Astrocyte (in vitro differentiated cells and primary cell): ENCODE results near the gene PNMA8A. TPM values are rescaled to one million over a fixed set of nuclear protein-coding genes. Genes with fewer than 3 reads are reported as not detected.

Experiments
- DNase-seq: peaks from one replicate; pipeline ENCODE4 v3.0.0-alpha.2; 2010; ENCODE audit warnings: low read depth
- FAIRE-seq: peaks from 2 replicates; lab custom pipeline; 2011; peaks lifted over from hg19 to GRCh38; lab: Jason Lieb, UNC
- H2AFZ ChIP-seq: 2 replicates; pipeline ENCODE4 v1.6.0; 2012; ENCODE audit warnings: low read depth, low read length, inconsistent platforms
- H3K27ac ChIP-seq: 2 replicates; pipeline ENCODE4 v1.5.1; 2011; ENCODE audit warnings: low read depth, low read length, inconsistent platforms
- H3K27me3 ChIP-seq: 2 replicates; pipeline ENCODE4 v1.6.0; 2011; ENCODE audit warnings: low read length, inconsistent platforms; ENCODE audit not compliant: insufficient read depth
- H3K36me3 ChIP-seq: 2 replicates; pipeline ENCODE4 v1.5.1; 2011; ENCODE audit warnings: low read length, inconsistent platforms; ENCODE audit not compliant: insufficient read depth
- H3K4me1 ChIP-seq: 2 replicates; pipeline ENCODE4 v1.5.1; 2011; ENCODE audit warnings: low read length, inconsistent platforms; ENCODE audit not compliant: insufficient read depth
- H3K4me2 ChIP-seq: 2 replicates; pipeline ENCODE4 v1.6.0; 2012; ENCODE audit warnings: low read length, inconsistent platforms
- H3K4me3 ChIP-seq: 2 replicates; pipeline ENCODE4 v1.5.1; 2011; ENCODE audit warnings: low read depth, mild to moderate bottlenecking, low read length, inconsistent platforms; ENCODE audit not compliant: insufficient read depth
- H3K79me2 ChIP-seq: 2 replicates; pipeline ENCODE4 v1.6.0; 2012; ENCODE audit warnings: mild to moderate bottlenecking, low read length, inconsistent platforms; ENCODE audit not compliant: insufficient read depth
- H3K9ac ChIP-seq: 2 replicates; pipeline ENCODE4 v1.6.0; 2012; ENCODE audit warnings: mild to moderate bottlenecking, low read length, inconsistent platforms
- H3K9me3 ChIP-seq: 2 replicates; pipeline ENCODE4 v1.5.1; 2012; ENCODE audit warnings: low read depth, mild to moderate bottlenecking, low read length, inconsistent platforms; ENCODE audit not compliant: insufficient read depth
- H4K20me1 ChIP-seq: 2 replicates; pipeline ENCODE4 v1.6.0; 2012; ENCODE audit warnings: low read length, inconsistent platforms; ENCODE audit not compliant: insufficient read depth
- H3K27ac Mint-ChIP-seq: one replicate; pipeline ENCODE4 v1.8.0; 2021; ENCODE audit warnings: mild to moderate bottlenecking, mixed read lengths; ENCODE audit not compliant: unreplicated experiment
- H3K27me3 Mint-ChIP-seq: one replicate; pipeline ENCODE4 v1.8.0; 2021; ENCODE audit warnings: low read depth, mixed read lengths; ENCODE audit not compliant: unreplicated experiment
- H3K36me3 Mint-ChIP-seq: one replicate; pipeline ENCODE4 v1.8.0; 2021; ENCODE audit warnings: low read depth, mixed read lengths; ENCODE audit not compliant: unreplicated experiment
- H3K4me1 Mint-ChIP-seq: one replicate; pipeline ENCODE4 v1.8.0; 2021; ENCODE audit warnings: low read depth, mixed read lengths; ENCODE audit not compliant: unreplicated experiment
- H3K4me3 Mint-ChIP-seq: one replicate; pipeline ENCODE4 v1.8.0; 2021; ENCODE audit warnings: mild to moderate bottlenecking, moderate library complexity, mixed read lengths; ENCODE audit not compliant: unreplicated experiment
- H3K9me3 Mint-ChIP-seq: one replicate; pipeline ENCODE4 v1.8.0; 2021; ENCODE audit warnings: mild to moderate bottlenecking, mixed read lengths; ENCODE audit not compliant: unreplicated experiment
- EZH2 ChIP-seq: IDR thresholded peaks from 2 replicates; pipeline ENCODE4 v1.6.1; 2012; ENCODE audit warnings: mild to moderate bottlenecking, low read length, inconsistent platforms; ENCODE audit not compliant: insufficient read depth
- total RNA-seq: library from RNA; stranded (reverse); gene quantifications from 2 replicates; pipeline ENCODE4 v1.2.1, GENCODE V29; 2021
- TF ChIP-seq, protein P1 (sequence below): IDR thresholded peaks from 2 replicates; pipeline ENCODE4 v1.5.1; 2011; ENCODE audit warnings: low read depth, mild to moderate bottlenecking, inconsistent platforms, low read length, moderate library complexity; ENCODE audit not compliant: insufficient read depth

PNMA8A gene
- total RNA-seq, 1 donor from 2014 or later, result 12.1 TPM

GRCh38 chr19:46481223-46481848, 10.0 kb upstream of the PNMA8A start:
- TF ChIP-seq, protein P1, sequence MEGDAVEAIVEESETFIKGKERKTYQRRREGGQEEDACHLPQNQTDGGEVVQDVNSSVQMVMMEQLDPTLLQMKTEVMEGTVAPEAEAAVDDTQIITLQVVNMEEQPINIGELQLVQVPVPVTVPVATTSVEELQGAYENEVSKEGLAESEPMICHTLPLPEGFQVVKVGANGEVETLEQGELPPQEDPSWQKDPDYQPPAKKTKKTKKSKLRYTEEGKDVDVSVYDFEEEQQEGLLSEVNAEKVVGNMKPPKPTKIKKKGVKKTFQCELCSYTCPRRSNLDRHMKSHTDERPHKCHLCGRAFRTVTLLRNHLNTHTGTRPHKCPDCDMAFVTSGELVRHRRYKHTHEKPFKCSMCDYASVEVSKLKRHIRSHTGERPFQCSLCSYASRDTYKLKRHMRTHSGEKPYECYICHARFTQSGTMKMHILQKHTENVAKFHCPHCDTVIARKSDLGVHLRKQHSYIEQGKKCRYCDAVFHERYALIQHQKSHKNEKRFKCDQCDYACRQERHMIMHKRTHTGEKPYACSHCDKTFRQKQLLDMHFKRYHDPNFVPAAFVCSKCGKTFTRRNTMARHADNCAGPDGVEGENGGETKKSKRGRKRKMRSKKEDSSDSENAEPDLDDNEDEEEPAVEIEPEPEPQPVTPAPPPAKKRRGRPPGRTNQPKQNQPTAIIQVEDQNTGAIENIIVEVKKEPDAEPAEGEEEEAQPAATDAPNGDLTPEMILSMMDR, result no peak
- TF ChIP-seq EZH2, result no peak
- H3K27ac Mint-ChIP-seq, result peak overlapping the region; percentile 98
- no peaks in the 10 kb centered on the region for H3K79me2 ChIP-seq
- peaks cover 32% of the 10 kb centered on the region for H3K4me1 Mint-ChIP-seq
- peak overlapping the region; percentile 36 for H3K4me3 Mint-ChIP-seq
- no peak overlapping the region for H2AFZ ChIP-seq
- no peaks in the 10 kb centered on the region for H3K9me3 ChIP-seq
- H3K4me1 ChIP-seq, result peaks cover 19% of the 10 kb centered on the region
- H3K27ac ChIP-seq, result no peak overlapping the region
- H3K36me3 ChIP-seq, result no peaks in the 10 kb centered on the region
- FAIRE-seq (no peak), DNase-seq (peak; percentile 64)
- H3K9ac ChIP-seq, result no peak overlapping the region
- no peak overlapping the region for H3K4me3 ChIP-seq
- no peaks in the 10 kb centered on the region for H3K9me3 Mint-ChIP-seq
- peaks cover under 1% of the 10 kb centered on the region for H3K27me3 Mint-ChIP-seq
- no peaks in the 10 kb centered on the region for H3K36me3 Mint-ChIP-seq
- H4K20me1 ChIP-seq, result no peaks in the 10 kb centered on the region
- no peaks in the 10 kb centered on the region for H3K27me3 ChIP-seq
- no peak overlapping the region for H3K4me2 ChIP-seq

DNA sequence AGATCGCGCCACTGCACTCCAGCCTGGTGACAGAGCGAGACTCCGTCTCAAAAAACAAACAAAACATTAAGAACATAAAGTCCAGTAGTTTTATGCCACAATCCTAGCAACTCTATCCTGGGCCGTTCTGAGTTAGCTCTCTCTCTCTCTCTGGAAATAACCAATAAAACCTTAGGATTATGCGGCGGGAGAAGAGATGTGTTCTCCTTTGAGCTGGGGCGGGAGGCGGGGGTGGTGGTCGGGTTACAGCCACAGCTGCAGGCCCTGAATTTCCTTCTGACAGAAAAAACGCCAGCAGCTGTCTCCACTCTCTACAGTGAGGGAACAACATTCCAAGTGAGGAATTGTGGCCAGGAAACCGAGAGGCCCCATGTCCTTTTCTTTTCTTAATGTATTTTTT, 9.1 kb upstream of the PNMA8A start:
- peak overlapping the region; percentile 98 for H3K27ac Mint-ChIP-seq
- Histone ChIP-seq H3K4me1 (peaks cover 24% of the 10 kb centered on the region), H3K4me3 (no peak overlapping the region), H3K9ac (peak overlapping the region; percentile 15), H3K27ac (no peak overlapping the region), H3K9me3 (no peaks in the 10 kb centered on the region), H3K36me3 (no peaks in the 10 kb centered on the region), H3K27me3 (no peaks in the 10 kb centered on the region), H2AFZ (no peak overlapping the region), H3K4me2 (peak overlapping the region; percentile 34), H4K20me1 (no peaks in the 10 kb centered on the region), H3K79me2 (no peaks in the 10 kb centered on the region)
- TF ChIP-seq, protein P1, result no peak
- TF ChIP-seq EZH2, result no peak
- no peaks in the 10 kb centered on the region for H3K9me3 Mint-ChIP-seq
- no peak overlapping the region for H3K4me3 Mint-ChIP-seq
- FAIRE-seq, result no peak
- DNase-seq, result peak; percentile 73
- H3K4me1 Mint-ChIP-seq, result peaks cover 32% of the 10 kb centered on the region
- H3K36me3 Mint-ChIP-seq, result no peaks in the 10 kb centered on the region
- no peaks in the 10 kb centered on the region for H3K27me3 Mint-ChIP-seq

DNA sequence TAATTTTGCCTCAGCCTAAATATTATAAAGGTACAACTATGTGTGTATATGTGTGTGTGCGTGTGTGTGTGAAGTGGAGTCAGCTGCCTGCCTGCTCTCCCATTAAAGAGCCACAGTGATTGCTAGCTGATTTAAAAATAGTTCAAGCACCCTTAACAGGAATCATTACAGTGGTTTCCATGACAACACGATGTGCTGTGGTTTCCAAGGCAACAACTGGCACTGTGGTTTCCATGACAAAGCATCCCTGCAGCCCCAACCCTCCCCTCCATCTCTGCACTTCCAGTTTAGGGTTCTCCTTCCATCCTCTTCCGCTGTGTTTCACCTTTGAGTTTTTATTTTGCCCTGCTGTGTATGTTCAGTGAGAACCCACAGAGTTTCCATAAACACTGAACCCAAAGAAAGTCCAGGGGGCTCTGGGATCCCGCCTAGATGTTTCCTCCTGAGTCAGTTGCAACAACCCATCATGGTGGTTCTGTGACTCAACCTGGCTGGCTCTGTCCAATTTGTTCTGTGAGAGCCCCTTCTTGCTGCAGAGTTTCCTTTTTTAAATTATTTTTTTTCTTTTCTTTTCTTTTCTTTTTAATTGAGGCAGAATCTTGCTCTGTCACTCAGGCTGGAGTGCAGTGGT, 7.1 kb upstream of the PNMA8A start:
- no peak overlapping the region for H3K4me3 Mint-ChIP-seq

More for the DNA sequence above, 7.1 kb upstream of the PNMA8A start:
- H3K27ac Mint-ChIP-seq, result peak overlapping the region; percentile 47
- peaks cover 24% of the 10 kb centered on the region for H3K4me1 ChIP-seq
- H3K36me3 Mint-ChIP-seq, result no peaks in the 10 kb centered on the region
- H3K27ac ChIP-seq, result peak overlapping the region; percentile 8
- FAIRE-seq (no peak), DNase-seq (peak; percentile 82)
- no peaks in the 10 kb centered on the region for H4K20me1 ChIP-seq
- TF ChIP-seq EZH2, result no peak
- TF ChIP-seq, protein P1, result no peak
- peak overlapping the region; percentile 36 for H3K4me2 ChIP-seq
- no peaks in the 10 kb centered on the region for H3K27me3 ChIP-seq
- no peaks in the 10 kb centered on the region for H3K79me2 ChIP-seq
- no peak overlapping the region for H3K9ac ChIP-seq
- H3K27me3 Mint-ChIP-seq, result no peaks in the 10 kb centered on the region
- peaks cover 32% of the 10 kb centered on the region for H3K4me1 Mint-ChIP-seq
- no peaks in the 10 kb centered on the region for H3K9me3 Mint-ChIP-seq
- no peaks in the 10 kb centered on the region for H3K36me3 ChIP-seq
- H3K9me3 ChIP-seq, result no peaks in the 10 kb centered on the region
- no peak overlapping the region for H3K4me3 ChIP-seq
- H2AFZ ChIP-seq, result no peak overlapping the region
